ENCODE results near the gene MGLL. TPM values are rescaled to one million over a fixed set of nuclear protein-coding genes. Genes with fewer than 3 reads are reported as not detected.

Gene MGLL
- total and polyA plus RNA-seq, 9 of the 15 experiments (the other 6 are each of a cell fraction or from before 2014, with no cell fraction given) = 0.12 to 0.32 (median 0.18) TPM; not detected in 6

DNA sequence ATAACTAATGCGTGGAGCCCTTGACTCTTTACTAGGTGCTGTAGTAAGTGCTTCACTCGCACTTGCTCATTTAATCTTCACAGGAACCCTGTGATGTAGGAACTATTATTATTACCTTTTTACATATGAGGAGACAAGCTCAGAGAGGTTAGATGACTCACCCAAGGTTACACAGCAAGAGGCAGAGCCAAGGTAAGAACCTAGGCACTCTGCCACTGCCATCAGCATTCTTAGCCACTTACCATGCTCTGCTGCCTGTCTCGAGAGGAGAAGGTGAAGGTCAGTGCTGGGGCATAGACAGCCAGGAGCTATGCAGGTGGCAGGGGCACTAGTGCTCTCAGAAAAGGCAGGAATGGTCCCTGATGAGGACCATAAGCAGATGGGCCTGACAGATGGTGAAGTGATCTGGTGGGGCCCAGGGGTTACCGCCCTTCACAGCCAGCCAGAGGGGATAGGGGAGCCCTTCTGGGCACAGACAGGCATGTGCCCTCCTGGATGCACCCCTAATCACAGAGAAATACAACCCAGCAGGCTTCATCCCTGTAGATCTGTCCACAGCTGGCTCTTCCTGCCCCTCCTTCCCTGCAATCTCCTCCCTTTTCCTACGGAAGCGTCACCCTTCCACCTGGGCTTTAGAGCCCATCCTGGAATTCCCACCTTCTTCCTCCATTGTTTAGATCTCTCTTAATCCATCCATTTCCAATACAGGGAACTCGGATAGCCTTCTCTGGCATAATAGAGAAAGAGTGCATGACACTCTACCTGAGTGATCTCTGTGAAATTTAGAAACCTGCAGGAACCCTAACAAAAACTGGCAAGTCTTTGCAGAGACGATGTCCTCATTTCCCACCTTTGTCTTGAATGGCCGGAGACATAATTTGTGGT lies 122.7 kb downstream of the MGLL start (continued):
- TF ChIP-seq, protein P1, sequence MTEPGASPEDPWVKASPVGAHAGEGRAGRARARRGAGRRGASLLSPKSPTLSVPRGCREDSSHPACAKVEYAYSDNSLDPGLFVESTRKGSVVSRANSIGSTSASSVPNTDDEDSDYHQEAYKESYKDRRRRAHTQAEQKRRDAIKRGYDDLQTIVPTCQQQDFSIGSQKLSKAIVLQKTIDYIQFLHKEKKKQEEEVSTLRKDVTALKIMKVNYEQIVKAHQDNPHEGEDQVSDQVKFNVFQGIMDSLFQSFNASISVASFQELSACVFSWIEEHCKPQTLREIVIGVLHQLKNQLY (CRISPR knock-in tag; conservative IDR thresholded peaks at IDR 0.05) = no peak
- TF ChIP-seq, protein P2, sequence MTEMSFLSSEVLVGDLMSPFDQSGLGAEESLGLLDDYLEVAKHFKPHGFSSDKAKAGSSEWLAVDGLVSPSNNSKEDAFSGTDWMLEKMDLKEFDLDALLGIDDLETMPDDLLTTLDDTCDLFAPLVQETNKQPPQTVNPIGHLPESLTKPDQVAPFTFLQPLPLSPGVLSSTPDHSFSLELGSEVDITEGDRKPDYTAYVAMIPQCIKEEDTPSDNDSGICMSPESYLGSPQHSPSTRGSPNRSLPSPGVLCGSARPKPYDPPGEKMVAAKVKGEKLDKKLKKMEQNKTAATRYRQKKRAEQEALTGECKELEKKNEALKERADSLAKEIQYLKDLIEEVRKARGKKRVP (CRISPR knock-in tag; IDR thresholded peaks at IDR 0.05) = no peak
- TF ChIP-seq, protein P3, sequence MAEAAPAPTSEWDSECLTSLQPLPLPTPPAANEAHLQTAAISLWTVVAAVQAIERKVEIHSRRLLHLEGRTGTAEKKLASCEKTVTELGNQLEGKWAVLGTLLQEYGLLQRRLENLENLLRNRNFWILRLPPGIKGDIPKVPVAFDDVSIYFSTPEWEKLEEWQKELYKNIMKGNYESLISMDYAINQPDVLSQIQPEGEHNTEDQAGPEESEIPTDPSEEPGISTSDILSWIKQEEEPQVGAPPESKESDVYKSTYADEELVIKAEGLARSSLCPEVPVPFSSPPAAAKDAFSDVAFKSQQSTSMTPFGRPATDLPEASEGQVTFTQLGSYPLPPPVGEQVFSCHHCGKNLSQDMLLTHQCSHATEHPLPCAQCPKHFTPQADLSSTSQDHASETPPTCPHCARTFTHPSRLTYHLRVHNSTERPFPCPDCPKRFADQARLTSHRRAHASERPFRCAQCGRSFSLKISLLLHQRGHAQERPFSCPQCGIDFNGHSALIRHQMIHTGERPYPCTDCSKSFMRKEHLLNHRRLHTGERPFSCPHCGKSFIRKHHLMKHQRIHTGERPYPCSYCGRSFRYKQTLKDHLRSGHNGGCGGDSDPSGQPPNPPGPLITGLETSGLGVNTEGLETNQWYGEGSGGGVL (CRISPR knock-in tag; IDR thresholded peaks at IDR 0.05) = no peak
- TF ChIP-seq ZNF124 (CRISPR knock-in tag; IDR thresholded peaks at IDR 0.05) (no peak), ZNF778 (CRISPR knock-in tag; IDR thresholded peaks at IDR 0.05) (no peak), ZNF212 (CRISPR knock-in tag; IDR thresholded peaks at IDR 0.05) (no peak), ZNF197 (CRISPR knock-in tag; IDR thresholded peaks at IDR 0.05; ENCODE audit: low read depth) (no peak), FOXJ3 (CRISPR knock-in tag; IDR thresholded peaks at IDR 0.05) (no peak)
